Colonic mucosa (tissue), 4 donors: ENCODE measurements around the gene RPTOR. TPM values are rescaled to one million over a fixed set of nuclear protein-coding genes. Genes with fewer than 3 reads are reported as not detected.

Experiments used
- DNase-seq: peaks from one replicate; pipeline ENCODE4 v3.0.0-alpha.2; 2020
- H3K27ac ChIP-seq: fragments of 200-600 bp; one replicate; pipeline ENCODE4 v1.8.0; 2021
- H3K27me3 ChIP-seq: fragments of 200-600 bp; one replicate; pipeline ENCODE4 v1.8.0; 2021
- H3K36me3 ChIP-seq: fragments of 200-600 bp; one replicate; pipeline ENCODE4 v1.8.0; 2021
- H3K4me1 ChIP-seq: fragments of 200-600 bp; one replicate; pipeline ENCODE4 v1.8.0; 2021; ENCODE audit warnings: mild to moderate bottlenecking
- H3K4me3 ChIP-seq: fragments of 200-600 bp; one replicate; pipeline ENCODE4 v1.8.0; 2021
- H3K9ac ChIP-seq, 2 donors: one replicate each; pipeline ENCODE4 v1.7.0; 2013; ENCODE audit warnings: control low read depth in 2 of 2, low read depth in 2 of 2, low read length in 2 of 2
- H3K9me3 ChIP-seq: fragments of 200-600 bp; one replicate; pipeline ENCODE4 v1.8.0; 2021
- CTCF ChIP-seq: fragments of 200-600 bp; IDR thresholded peaks from one replicate; pipeline ENCODE4 v1.8.0; 2022; ENCODE audit warnings: antibody characterized with exemption, mild to moderate bottlenecking
- intact Hi-C: fragments of 100-400 bp; cut with DNase I; formaldehyde crosslinking; loops from one replicate; pipeline ENCODE4 v1.14.1; 2022
- total RNA-seq, 2 donors: library from RNA; stranded (reverse); fragmentation: NEBNext Ultra II Directional in 1 of 2; extraction: Animal tissue kit (Norgen Biotek cat#: 25700) in 1 of 2; gene quantifications; one replicate each; pipeline ENCODE4 v1.2.1, GENCODE V29; 2021
- donor health status: healthy.
- donor health status: DM: no; HTN: no; CAD: no.
- donor health status: DM: no; HTN: no; CAD: no.

Gene RPTOR
- total RNA-seq, 2 donors from 2014 or later = 21.2 to 39.6 TPM

GRCh38 chr17:80682372-80682771 is 137.7 kb downstream of the RPTOR start:
- TF ChIP-seq CTCF = no peak
- Histone ChIP-seq H3K9me3 (no peaks in the 10 kb centered on the region), H3K36me3 (no peaks in the 10 kb centered on the region), H3K4me1 (no peaks in the 10 kb centered on the region), H3K27me3 (no peaks in the 10 kb centered on the region), H3K4me3 (no peak overlapping the region), H3K9ac (no peak overlapping the region), H3K27ac (no peak overlapping the region)
- intact Hi-C loops = no loop called here
- no peak for DNase-seq

DNA sequence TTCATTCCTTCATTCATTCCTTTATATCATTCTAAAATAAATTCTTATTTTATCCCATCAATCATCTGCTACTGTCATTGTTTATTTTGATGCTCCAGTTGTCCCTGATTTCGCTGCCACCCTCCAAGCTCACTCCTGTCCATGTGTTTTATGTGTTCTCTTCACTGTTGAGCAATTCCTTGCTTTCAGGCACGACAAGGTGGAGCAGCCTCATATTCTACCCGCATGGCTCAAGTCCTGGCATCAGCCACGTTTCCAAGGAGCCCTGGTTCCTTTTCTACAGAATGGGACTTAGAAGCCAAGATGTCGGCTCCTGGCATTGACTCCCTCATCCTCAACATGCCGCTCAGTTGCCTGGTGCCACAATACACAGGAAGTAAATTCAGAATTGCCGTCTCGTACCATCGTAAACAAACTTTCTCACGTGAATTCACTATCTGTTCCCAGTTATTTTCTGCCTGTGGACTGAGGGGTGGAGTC is 139.0 kb downstream of the RPTOR start:
- no peak overlapping the region for H3K27ac ChIP-seq
- no peaks in the 10 kb centered on the region for H3K9me3 ChIP-seq
- no peak overlapping the region for H3K9ac ChIP-seq
- intact Hi-C loops = no loop called here
- H3K4me1 ChIP-seq = no peaks in the 10 kb centered on the region
- H3K36me3 ChIP-seq = no peaks in the 10 kb centered on the region
- no peaks in the 10 kb centered on the region for H3K27me3 ChIP-seq
- H3K4me3 ChIP-seq = no peak overlapping the region
- no peak for DNase-seq
- TF ChIP-seq CTCF = no peak

DNA sequence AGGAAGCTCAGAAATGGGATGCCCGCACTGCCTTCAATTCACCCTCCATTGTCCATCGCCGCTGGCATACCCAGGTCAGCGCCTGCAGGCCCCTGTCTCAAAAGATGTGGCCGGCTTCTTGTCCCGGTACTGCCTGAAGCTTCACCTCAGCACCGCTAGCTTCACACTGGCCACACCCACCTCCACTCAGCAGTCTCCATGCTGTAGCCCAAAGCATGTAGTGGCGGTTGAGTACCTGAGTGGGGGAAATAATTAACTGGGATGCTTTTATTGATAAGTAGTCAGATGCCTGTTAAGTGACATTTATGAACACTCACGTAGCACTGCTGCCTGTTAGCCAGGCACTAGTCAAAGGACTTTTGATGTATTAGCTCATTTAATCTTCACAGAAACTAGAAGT is 143.2 kb downstream of the RPTOR start:
- no peaks in the 10 kb centered on the region for H3K36me3 ChIP-seq
- DNase-seq = no peak

GRCh38 chr17:80689129-80689619 is 144.5 kb downstream of the RPTOR start:
- Histone ChIP-seq H3K27me3 (no peaks in the 10 kb centered on the region), H3K9me3 (no peaks in the 10 kb centered on the region), H3K4me1 (no peaks in the 10 kb centered on the region), H3K9ac (no peak overlapping the region), H3K4me3 (no peak overlapping the region), H3K36me3 (no peaks in the 10 kb centered on the region), H3K27ac (no peak overlapping the region)
- no peak for TF ChIP-seq CTCF
- DNase-seq = no peak
- intact Hi-C loops = no loop called here

More for the DNA sequence above, 143.2 kb downstream of the RPTOR start:
- no peaks in the 10 kb centered on the region for H3K4me1 ChIP-seq
- H3K9me3 ChIP-seq = no peaks in the 10 kb centered on the region
- no peaks in the 10 kb centered on the region for H3K27me3 ChIP-seq
- TF ChIP-seq CTCF = no peak
- intact Hi-C loops = no loop called here
- no peak overlapping the region for H3K9ac ChIP-seq
- no peak overlapping the region for H3K4me3 ChIP-seq
- no peak overlapping the region for H3K27ac ChIP-seq

GRCh38 chr17:80691784-80692183 is 147.1 kb downstream of the RPTOR start:
- Histone ChIP-seq H3K27ac (no peak overlapping the region), H3K9me3 (no peaks in the 10 kb centered on the region), H3K36me3 (no peaks in the 10 kb centered on the region), H3K4me3 (no peak overlapping the region), H3K4me1 (peaks cover 5% of the 10 kb centered on the region), H3K9ac (no peak overlapping the region), H3K27me3 (no peaks in the 10 kb centered on the region)
- intact Hi-C loops = no loop called here
- DNase-seq = no peak
- TF ChIP-seq CTCF = no peak
